Measurements from ENCODE around the gene MRPL41.
"Not testable (repeated sequence)": the region's sequence is repeated elsewhere in the genome, so short reads cannot be mapped to it uniquely, and the experiment has no call there.

The MRPL41 gene

DNA sequence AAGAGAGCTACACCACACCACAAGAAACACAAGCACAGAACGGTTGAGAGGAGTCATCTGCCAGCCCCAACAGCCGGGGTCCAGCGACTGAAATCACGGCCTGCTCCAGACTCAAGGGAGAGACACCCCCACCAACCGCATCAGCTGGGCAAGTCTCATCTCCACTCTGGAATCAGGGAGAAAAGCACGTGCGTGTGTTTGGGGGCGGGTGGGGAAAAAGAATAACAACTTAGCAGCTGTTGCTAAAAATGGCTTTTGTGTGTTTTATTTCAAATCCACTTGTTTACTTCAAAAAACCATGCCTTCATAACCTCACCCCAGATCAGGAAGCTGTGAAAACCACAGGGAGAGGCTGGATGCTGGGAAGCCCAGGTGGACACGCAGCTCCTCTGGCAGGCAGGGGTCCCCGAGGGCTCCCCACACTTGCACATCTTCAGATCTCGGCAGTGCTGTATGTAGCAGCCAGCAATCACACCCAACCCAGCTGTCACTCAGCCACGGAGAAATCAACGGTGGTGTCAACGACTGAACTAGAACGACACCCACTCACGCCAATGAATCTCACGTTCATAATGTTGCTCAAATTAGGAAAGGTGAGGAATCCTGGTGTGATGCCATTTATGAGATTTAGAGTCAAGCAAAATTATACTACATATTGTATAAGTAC is 20.4 kb upstream of the MRPL41 start:
- no peaks in the 10 kb centered on the region for H3K27me3 ChIP-seq (ENCODE audit: insufficient read depth, poor library complexity, severe bottlenecking)
- TF ChIP-seq POLR2AphosphoS5 (IDR thresholded peaks at IDR 0.05; ENCODE audit: low read depth) (no peak), GABPA (IDR thresholded peaks at IDR 0.05; ENCODE audit: low read depth) (no peak), SPI1 (IDR thresholded peaks at IDR 0.05; ENCODE audit: borderline replicate concordance, low read depth) (no peak)
- TF ChIP-seq, protein P1, sequence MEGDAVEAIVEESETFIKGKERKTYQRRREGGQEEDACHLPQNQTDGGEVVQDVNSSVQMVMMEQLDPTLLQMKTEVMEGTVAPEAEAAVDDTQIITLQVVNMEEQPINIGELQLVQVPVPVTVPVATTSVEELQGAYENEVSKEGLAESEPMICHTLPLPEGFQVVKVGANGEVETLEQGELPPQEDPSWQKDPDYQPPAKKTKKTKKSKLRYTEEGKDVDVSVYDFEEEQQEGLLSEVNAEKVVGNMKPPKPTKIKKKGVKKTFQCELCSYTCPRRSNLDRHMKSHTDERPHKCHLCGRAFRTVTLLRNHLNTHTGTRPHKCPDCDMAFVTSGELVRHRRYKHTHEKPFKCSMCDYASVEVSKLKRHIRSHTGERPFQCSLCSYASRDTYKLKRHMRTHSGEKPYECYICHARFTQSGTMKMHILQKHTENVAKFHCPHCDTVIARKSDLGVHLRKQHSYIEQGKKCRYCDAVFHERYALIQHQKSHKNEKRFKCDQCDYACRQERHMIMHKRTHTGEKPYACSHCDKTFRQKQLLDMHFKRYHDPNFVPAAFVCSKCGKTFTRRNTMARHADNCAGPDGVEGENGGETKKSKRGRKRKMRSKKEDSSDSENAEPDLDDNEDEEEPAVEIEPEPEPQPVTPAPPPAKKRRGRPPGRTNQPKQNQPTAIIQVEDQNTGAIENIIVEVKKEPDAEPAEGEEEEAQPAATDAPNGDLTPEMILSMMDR (IDR thresholded peaks at IDR 0.05; ENCODE audit: insufficient read depth, low read length), result no peak
- TF ChIP-seq, protein P2, sequence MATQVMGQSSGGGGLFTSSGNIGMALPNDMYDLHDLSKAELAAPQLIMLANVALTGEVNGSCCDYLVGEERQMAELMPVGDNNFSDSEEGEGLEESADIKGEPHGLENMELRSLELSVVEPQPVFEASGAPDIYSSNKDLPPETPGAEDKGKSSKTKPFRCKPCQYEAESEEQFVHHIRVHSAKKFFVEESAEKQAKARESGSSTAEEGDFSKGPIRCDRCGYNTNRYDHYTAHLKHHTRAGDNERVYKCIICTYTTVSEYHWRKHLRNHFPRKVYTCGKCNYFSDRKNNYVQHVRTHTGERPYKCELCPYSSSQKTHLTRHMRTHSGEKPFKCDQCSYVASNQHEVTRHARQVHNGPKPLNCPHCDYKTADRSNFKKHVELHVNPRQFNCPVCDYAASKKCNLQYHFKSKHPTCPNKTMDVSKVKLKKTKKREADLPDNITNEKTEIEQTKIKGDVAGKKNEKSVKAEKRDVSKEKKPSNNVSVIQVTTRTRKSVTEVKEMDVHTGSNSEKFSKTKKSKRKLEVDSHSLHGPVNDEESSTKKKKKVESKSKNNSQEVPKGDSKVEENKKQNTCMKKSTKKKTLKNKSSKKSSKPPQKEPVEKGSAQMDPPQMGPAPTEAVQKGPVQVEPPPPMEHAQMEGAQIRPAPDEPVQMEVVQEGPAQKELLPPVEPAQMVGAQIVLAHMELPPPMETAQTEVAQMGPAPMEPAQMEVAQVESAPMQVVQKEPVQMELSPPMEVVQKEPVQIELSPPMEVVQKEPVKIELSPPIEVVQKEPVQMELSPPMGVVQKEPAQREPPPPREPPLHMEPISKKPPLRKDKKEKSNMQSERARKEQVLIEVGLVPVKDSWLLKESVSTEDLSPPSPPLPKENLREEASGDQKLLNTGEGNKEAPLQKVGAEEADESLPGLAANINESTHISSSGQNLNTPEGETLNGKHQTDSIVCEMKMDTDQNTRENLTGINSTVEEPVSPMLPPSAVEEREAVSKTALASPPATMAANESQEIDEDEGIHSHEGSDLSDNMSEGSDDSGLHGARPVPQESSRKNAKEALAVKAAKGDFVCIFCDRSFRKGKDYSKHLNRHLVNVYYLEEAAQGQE (IDR thresholded peaks at IDR 0.05; ENCODE audit: insufficient replicate concordance, low read depth), result no peak
- DNase-seq (ENCODE audit: low read depth in 1 of 2, low spot score in 1 of 2), result no peak
- H3K27ac ChIP-seq (replicated peaks), result no peak overlapping the region
- no peak overlapping the region for H3K4me3 ChIP-seq (replicated peaks; ENCODE audit: insufficient read depth, low read length)

DNA sequence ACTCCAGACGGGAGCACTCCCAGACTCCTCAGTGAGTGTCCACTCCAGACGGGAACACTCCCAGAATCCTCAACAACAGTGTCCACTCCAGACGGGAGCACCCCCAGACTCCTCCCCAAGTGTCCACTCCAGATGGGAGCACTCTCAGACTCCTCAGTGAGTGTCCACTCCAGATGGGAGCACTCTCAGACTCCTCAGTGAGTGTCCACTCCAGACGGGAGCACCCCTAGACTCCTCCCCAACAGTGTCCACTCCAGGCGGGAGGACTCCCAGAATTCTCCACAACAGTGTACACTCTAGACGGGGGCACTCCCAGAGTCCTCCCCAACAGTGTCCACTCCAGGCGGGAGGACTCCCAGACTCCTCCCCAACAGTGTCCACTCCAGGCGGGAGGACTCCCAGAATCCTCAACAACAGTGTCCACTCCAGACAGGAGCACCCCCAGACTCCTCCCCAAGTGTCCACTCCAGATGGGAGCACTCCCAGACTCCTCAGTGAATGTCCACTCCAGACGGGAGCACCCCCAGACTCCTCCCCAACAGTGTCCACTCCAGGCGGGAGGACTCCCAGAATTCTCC is 18.7 kb upstream of the MRPL41 start:
- not testable (repeated sequence) for H3K4me3 ChIP-seq (replicated peaks; ENCODE audit: insufficient read depth, low read length); H3K27me3 ChIP-seq (ENCODE audit: insufficient read depth, poor library complexity, severe bottlenecking); DNase-seq (ENCODE audit: low read depth in 1 of 2, low spot score in 1 of 2); H3K27ac ChIP-seq (replicated peaks)

DNA sequence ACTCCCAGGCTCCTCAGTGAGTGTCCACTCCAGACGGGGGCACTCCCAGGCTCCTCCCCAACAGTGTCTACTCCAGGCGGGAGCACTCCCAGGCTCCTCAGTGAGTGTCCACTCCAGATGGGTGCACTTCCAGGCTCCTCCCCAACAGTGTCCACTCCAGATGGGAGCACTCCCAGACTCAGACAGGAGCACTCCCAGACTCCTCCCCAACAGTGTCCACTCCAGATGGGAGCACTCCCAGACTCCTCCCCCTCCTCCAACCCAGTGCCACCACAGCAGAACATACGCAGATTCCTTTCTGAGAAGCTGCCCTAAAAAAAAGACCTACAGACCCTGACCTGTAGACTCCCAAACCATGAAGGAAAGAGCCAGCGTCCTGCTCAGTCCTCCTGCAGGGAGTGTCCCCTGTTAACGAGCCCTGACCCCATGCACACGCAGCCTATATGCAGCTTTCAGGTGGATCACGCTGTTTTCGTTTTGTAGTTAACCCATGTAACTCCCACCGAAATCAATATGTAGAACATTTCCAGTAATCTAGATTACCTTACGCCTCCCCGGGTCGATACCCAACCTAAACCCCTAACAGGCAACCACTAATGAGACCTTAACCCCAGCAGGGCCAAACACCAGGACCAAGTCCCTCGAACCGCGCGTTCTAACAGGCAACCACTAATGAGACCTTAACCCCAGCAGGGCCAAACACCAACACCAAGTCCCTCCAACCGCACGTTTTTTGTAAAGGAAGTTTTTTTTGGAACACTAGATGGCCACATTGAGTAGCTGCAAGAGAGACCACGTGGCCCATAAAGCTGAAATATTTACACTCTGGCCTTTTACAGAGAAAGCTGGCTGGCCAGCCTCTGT is 17.2 kb upstream of the MRPL41 start:
- Histone ChIP-seq H3K4me3 (replicated peaks; ENCODE audit: insufficient read depth, low read length) (no peak overlapping the region), H3K27me3 (ENCODE audit: insufficient read depth, poor library complexity, severe bottlenecking) (no peaks in the 10 kb centered on the region), H3K27ac (replicated peaks) (peak overlapping the region; percentile 50)
- DNase-seq (ENCODE audit: low read depth in 1 of 2, low spot score in 1 of 2), result peak; percentile 41 to 70
- TF ChIP-seq GABPA (IDR thresholded peaks at IDR 0.05; ENCODE audit: low read depth), result no peak
- TF ChIP-seq, protein P1 (IDR thresholded peaks at IDR 0.05; ENCODE audit: insufficient read depth, low read length), result peak; percentile 28

DNA sequence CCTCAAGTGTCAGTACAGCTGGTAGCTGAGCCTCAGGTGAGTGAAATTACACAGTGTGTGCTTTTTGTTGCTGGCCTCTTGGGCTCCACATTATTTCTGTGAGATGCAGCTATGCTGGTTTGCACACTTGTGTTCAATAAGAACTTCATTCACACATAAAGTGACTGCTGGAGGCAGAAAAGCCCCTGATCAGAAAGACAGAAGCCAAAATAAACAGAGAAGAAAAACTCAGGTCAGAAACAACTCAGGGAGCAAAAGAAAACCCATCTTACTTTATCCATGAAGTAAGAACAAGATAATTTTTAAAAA is 16.6 kb upstream of the MRPL41 start:
- no peak for DNase-seq (ENCODE audit: low read depth in 1 of 2, low spot score in 1 of 2)
- no peaks in the 10 kb centered on the region for H3K27me3 ChIP-seq (ENCODE audit: insufficient read depth, poor library complexity, severe bottlenecking)
- no peak overlapping the region for H3K4me3 ChIP-seq (replicated peaks; ENCODE audit: insufficient read depth, low read length)
- TF ChIP-seq, protein P1 (IDR thresholded peaks at IDR 0.05; ENCODE audit: insufficient read depth, low read length), result no peak
- TF ChIP-seq POLR2AphosphoS5 (IDR thresholded peaks at IDR 0.05; ENCODE audit: low read depth) (no peak), SPI1 (IDR thresholded peaks at IDR 0.05; ENCODE audit: borderline replicate concordance, low read depth) (no peak), GABPA (IDR thresholded peaks at IDR 0.05; ENCODE audit: low read depth) (no peak)
- TF ChIP-seq, protein P2 (IDR thresholded peaks at IDR 0.05; ENCODE audit: insufficient replicate concordance, low read depth), result no peak
- peak overlapping the region; percentile 50 for H3K27ac ChIP-seq (replicated peaks)

All from HL-60 (cell line).